Spleen (tissue), 11 donors: ENCODE measurements around the gene TBC1D10A. TPM values are rescaled to one million over a fixed set of nuclear protein-coding genes. Genes with fewer than 3 reads are reported as not detected.
A peak's percentile ranks its signal among the peaks of the same experiment; 100 is the strongest.

Experiments
- DNase-seq: peaks from one replicate; pipeline ENCODE4 v3.0.0-alpha.2; 2020
- H3K27ac ChIP-seq, 8 donors: fragments of 200-600 bp; sonication (generic) in 7 of 8; 1 replicate in 4 of 8; 2 replicates in 4 of 8; pipeline versions ENCODE4 v1.5.0 to v1.8.0; 2016 to 2021; ENCODE audit warnings: inconsistent platforms in 4 of 8, mild to moderate bottlenecking in 4 of 8, moderate library complexity in 1 of 8
- H3K27me3 ChIP-seq, 7 donors: fragments of 200-600 bp; sonication (generic) in 6 of 7; replicated peaks in 1 of 7; 1 replicate in 4 of 7; 2 replicates in 3 of 7; pipeline versions ENCODE4 v1.5.0 to v1.8.0; 2016 to 2021; ENCODE audit warnings: inconsistent platforms in 3 of 7, mild to moderate bottlenecking in 1 of 7
- H3K36me3 ChIP-seq, 6 donors: fragments of 200-600 bp; sonication (generic) in 5 of 6; 1 replicate in 4 of 6; 2 replicates in 2 of 6; pipeline versions ENCODE4 v1.5.0 to v1.8.0; 2016 to 2021; ENCODE audit warnings: inconsistent platforms in 2 of 6
- H3K4me1 ChIP-seq, 6 donors: fragments of 200-600 bp; sonication (generic) in 5 of 6; 1 replicate in 3 of 6; 2 replicates in 3 of 6; pipeline versions ENCODE4 v1.5.0 to v1.8.0; 2016 to 2021; ENCODE audit warnings: inconsistent platforms in 3 of 6
- H3K4me3 ChIP-seq, 8 donors: fragments of 200-600 bp; sonication (generic) in 7 of 8; 1 replicate in 4 of 8; 2 replicates in 4 of 8; pipeline versions ENCODE4 v1.5.0 to v1.8.0; 2016 to 2021; ENCODE audit warnings: inconsistent platforms in 4 of 8, mild to moderate bottlenecking in 4 of 8, moderate library complexity in 2 of 8
- H3K9me3 ChIP-seq, 8 donors: fragments of 200-600 bp; sonication (generic) in 7 of 8; 1 replicate in 4 of 8; 2 replicates in 4 of 8; pipeline versions ENCODE4 v1.5.0 to v1.8.0; 2016 to 2021; ENCODE audit warnings: inconsistent platforms in 4 of 8
- POLR2A ChIP-seq, 3 donors: fragments of 450-650 bp; IDR thresholded peaks; one replicate each; pipeline ENCODE4 v1.5.1; 2017; ENCODE audit warnings: antibody characterized with exemption in 3 of 3, mild to moderate bottlenecking in 1 of 3
- POLR2AphosphoS5 ChIP-seq, 3 donors: sonication (generic); formaldehyde crosslinking; IDR thresholded peaks; one replicate each; pipeline ENCODE4 v1.5.1; 2017; ENCODE audit warnings: antibody characterized with exemption in 3 of 3
- WGBS, 5 donors: extraction: QIAGEN DNeasy Blood & Tissue Kit in 3 of 5; methylation state at CpG; one replicate each; pipeline versions ENCODE4 v1.1.5 to v1.1.7; 2013 to 2018; 5-methylcytosine and 5-hydroxymethylcytosine counted together
- intact Hi-C: fragments of 100-400 bp; cut with DNase I; formaldehyde crosslinking; loops from one replicate; pipeline ENCODE4 v1.15.0; 2023; ENCODE audit warnings: low total_unique reads
- polyA plus RNA-seq, 3 donors: library from polyadenylated mRNA; stranded (reverse); fragments of 200-250 nt; gene quantifications; one replicate each; pipeline ENCODE4 v1.2.1, GENCODE V29; 2013
- total RNA-seq, 7 donors: library from RNA; depleted of rRNA in 3 of 7; stranded (reverse); fragments of >200 nt in 3 of 7; fragmentation: NEBNext Ultra II Directional in 4 of 7; extraction: Animal tissue kit (Norgen Biotek cat#: 25700) in 4 of 7; gene quantifications; one replicate each; pipeline versions ENCODE4 v1.1.0 to v1.2.1, GENCODE V29; 2016 to 2021
- TF ChIP-seq, protein P1 (sequence below), 11 experiments: fragments of 200-600 bp in 7 of 11; fragments of 450-650 bp in 4 of 11; sonication (generic) in 4 of 11; IDR thresholded peaks in 8 of 11; conservative IDR thresholded peaks in 3 of 11; 1 replicate in 7 of 11; 2 replicates in 4 of 11; pipeline versions ENCODE4 v1.4.0 to v1.8.0; 2016 to 2021; ENCODE audit warnings: antibody characterized with exemption in 11 of 11, inconsistent platforms in 4 of 11, mild to moderate bottlenecking in 1 of 11
- donor health status: healthy with polysubstance abuse.
- donor health status: DM: no; HTN: no; CAD: no; lungs with moderate emphysema.
- donor health status: DM: no; HTN: no; CAD: no.
- donor health status: Bipolar disorder and iron deficiency.
- donor health status: healthy.
- donor health status: DM: no; HTN: no; CAD: no.
- donor health status: DM: yes; HTN: yes; CAD: no.

Gene TBC1D10A
- total and polyA plus RNA-seq, 10 donors = 21.1 to 46.4 (median 33.1) TPM

DNA sequence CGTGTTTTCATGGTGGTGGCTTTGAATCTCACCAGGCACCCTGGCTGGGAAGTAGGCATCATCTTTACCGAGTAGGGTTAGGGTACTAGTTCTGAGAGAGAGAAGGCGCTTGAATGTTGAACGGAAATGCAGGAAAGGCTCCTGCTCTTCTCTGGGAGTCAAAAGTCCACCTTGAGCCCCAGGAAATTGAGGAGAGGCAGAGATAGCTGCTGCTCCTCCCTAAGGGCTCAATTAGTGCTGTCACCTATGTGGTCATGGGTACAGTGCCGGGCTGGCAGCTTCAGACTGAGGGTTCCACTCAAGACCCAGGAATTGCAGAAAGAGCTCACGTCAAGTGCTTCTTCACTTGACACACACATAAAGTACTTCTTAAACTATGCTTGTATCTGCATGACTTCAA lies 31.8 kb upstream of the TBC1D10A start:
- 94 to 97% (median 96%) methylated on average over 6 of the region's 6 CpGs for WGBS, 5 donors
- no peaks in the 10 kb centered on the region for H3K27me3 ChIP-seq
- DNase-seq = no peak
- intact Hi-C loops = no loop called here
- H3K36me3 ChIP-seq = peaks cover 0 to 20% (median 2%) of the 10 kb centered on the region in 6 donors
- H3K9me3 ChIP-seq = no peaks in the 10 kb centered on the region
- TF ChIP-seq POLR2AphosphoS5 (IDR thresholded peaks at IDR 0.05) = no peak
- no peak for TF ChIP-seq POLR2A (IDR thresholded peaks at IDR 0.05)
- TF ChIP-seq, protein P1, sequence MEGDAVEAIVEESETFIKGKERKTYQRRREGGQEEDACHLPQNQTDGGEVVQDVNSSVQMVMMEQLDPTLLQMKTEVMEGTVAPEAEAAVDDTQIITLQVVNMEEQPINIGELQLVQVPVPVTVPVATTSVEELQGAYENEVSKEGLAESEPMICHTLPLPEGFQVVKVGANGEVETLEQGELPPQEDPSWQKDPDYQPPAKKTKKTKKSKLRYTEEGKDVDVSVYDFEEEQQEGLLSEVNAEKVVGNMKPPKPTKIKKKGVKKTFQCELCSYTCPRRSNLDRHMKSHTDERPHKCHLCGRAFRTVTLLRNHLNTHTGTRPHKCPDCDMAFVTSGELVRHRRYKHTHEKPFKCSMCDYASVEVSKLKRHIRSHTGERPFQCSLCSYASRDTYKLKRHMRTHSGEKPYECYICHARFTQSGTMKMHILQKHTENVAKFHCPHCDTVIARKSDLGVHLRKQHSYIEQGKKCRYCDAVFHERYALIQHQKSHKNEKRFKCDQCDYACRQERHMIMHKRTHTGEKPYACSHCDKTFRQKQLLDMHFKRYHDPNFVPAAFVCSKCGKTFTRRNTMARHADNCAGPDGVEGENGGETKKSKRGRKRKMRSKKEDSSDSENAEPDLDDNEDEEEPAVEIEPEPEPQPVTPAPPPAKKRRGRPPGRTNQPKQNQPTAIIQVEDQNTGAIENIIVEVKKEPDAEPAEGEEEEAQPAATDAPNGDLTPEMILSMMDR (IDR thresholded peaks at IDR 0.05 in 8 of 11, conservative IDR thresholded peaks at IDR 0.05 in 3 of 11) = no peak
- H3K4me3 ChIP-seq = no peak overlapping the region
- H3K27ac ChIP-seq = no peak overlapping the region
- peaks cover 31 to 41% (median 39%) of the 10 kb centered on the region in 6 donors for H3K4me1 ChIP-seq

DNA sequence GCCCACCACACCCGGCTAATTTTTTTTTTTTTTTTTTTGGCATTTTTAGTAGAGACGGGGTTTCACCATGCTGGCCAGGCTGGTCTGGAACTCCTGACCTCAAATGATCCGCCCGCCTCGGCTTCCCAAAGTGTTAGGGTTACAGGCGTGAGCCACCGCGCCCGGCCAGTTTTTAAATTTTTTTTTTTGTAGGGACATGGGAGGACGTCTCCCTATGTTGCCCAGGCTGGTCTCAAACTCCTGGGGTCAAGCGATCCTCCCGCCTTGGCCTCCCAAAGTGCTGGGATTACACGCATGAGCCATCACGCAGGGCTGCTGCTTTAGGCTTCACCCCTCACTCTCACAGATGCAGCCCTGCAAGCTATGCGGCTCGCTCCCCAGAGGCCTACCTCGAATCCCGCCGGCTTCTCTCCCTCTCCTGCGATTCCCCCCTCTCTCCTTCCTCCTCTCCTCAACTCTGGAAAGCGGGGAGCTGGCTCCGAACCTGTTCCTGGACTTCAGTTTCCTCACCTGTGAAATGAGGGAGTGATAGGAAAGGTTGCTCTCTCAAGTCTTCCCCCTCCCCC lies 31.0 kb upstream of the TBC1D10A start:
- Histone ChIP-seq H3K36me3 (peaks cover 0 to 22% (median 6%) of the 10 kb centered on the region in 6 donors), H3K27me3 (no peaks in the 10 kb centered on the region), H3K4me1 (peaks cover 32 to 48% (median 45%) of the 10 kb centered on the region in 6 donors), H3K27ac (no peak overlapping the region), H3K4me3 (peak overlapping the region in 6 of 8 donors; percentile 68 to 92 (median 88)), H3K9me3 (no peaks in the 10 kb centered on the region)
- WGBS, 5 donors = 69 to 75% (median 72%) methylated on average over 22 of the region's 22 CpGs
- no peak for DNase-seq
- intact Hi-C loops = no loop called here
- TF ChIP-seq POLR2A (IDR thresholded peaks at IDR 0.05) (no peak), POLR2AphosphoS5 (IDR thresholded peaks at IDR 0.05) (no peak)

DNA sequence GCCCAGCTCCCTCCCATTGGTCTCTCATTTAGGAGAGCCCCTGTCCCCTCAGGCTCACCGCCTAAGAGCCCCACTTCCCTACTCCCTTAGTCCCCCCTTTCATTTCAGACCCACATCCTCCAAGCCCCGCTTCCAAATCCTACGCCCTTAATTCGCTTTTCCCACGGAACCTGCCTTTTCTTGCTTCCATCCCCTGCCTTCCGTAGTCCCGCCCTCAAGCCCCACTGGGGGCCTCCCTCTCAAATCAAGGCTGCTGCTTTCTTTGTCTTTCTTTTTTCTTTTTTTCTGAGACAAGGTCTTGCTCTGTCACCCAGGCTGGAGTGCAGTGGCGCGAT lies 30.5 kb upstream of the TBC1D10A start:
- Histone ChIP-seq H3K4me3 (peak overlapping the region; percentile 68 to 92 (median 85)), H3K27ac (peak overlapping the region in 6 of 8 donors; percentile 95 to 99 (median 98)), H3K4me1 (peaks cover 32 to 54% (median 49%) of the 10 kb centered on the region in 6 donors), H3K36me3 (peaks cover 0 to 24% (median 11%) of the 10 kb centered on the region in 6 donors), H3K9me3 (no peaks in the 10 kb centered on the region), H3K27me3 (no peaks in the 10 kb centered on the region)
- intact Hi-C loops = no loop called here
- TF ChIP-seq, protein P1 (IDR thresholded peaks at IDR 0.05 in 8 of 11, conservative IDR thresholded peaks at IDR 0.05 in 3 of 11) = no peak
- TF ChIP-seq POLR2A (IDR thresholded peaks at IDR 0.05) (no peak), POLR2AphosphoS5 (IDR thresholded peaks at IDR 0.05) (no peak)
- DNase-seq = no peak
- 3 to 5% (median 4%) methylated on average over 9 of the region's 9 CpGs for WGBS, 5 donors

DNA sequence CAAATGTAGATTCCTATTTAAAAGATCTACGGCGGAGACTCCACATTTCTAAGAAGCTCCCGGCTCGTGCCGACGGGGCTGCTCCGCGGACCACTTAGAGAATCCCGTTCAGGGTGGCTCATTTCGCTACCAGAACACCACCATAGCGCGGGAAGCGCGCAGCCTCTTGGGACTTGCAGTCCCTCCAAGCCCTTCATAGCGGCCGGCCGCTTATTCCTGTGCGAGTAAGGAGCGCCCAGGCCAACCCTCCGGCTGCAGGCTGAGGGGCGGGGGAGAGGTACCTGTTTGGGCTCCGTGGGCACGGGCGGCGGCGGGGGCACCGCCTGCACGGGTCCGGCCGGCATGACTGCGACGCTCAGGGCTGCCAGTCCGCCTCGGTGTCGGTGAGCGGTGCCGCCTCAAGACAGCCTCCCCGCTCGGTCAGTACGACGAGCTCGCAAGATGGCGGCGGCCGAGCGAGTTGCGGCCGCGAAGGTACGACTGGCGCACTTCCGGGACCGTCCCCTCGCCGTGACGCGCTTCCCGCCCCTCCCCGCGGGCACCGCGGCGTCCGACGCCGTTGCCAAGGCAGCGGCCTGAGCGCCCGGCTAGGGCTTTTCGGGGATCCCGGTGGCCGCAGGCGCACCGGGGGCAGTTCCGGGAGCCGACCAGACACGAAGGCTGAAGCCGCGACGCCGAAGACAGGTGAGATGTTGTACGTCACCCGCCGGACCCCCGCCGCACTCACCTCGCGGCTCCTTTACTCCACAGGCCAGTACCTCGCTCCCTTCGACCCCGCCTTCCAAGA lies 29.9 kb upstream of the TBC1D10A start, which contains the start of the genes CCDC157 and SF3A1:
TSS of gene CCDC157 (plus strand) at position 559 of the 787 bp plus-strand sequence. CDS start 8,994 bp downstream, outside the sequence.
TSS of gene SF3A1 (minus strand) at position 446 of the 787 bp plus-strand sequence. CDS start at position 344, 102 bp downstream.
- peaks cover 0 to 25% (median 17%) of the 10 kb centered on the region in 6 donors for H3K36me3 ChIP-seq
- H3K9me3 ChIP-seq = no peaks in the 10 kb centered on the region
- DNase-seq = peak; percentile 98
- H3K4me1 ChIP-seq = peaks cover 32 to 59% (median 50%) of the 10 kb centered on the region in 6 donors
- TF ChIP-seq POLR2AphosphoS5 (IDR thresholded peaks at IDR 0.05) = peak; percentile 98 to 99 (median 98)
- TF ChIP-seq POLR2A (IDR thresholded peaks at IDR 0.05) = peak; percentile 58 to 76 (median 64)
- TF ChIP-seq, protein P1 (IDR thresholded peaks at IDR 0.05 in 8 of 11, conservative IDR thresholded peaks at IDR 0.05 in 3 of 11) = peak in 3 of 11 experiments; percentile 21 to 35 (median 22)
- H3K27ac ChIP-seq = peak within 1 kb of the TSS; percentile 85 to 99 (median 98)
- no peaks in the 10 kb centered on the region for H3K27me3 ChIP-seq
- 0 to 1% (median 0%) methylated on average over 54 to 91 of the region's 91 CpGs for WGBS, 5 donors
- intact Hi-C loops = no loop called here
- H3K4me3 ChIP-seq = peak within 1 kb of the TSS; percentile 68 to 92 (median 85)
